PC-9 (cell line): ENCODE data around the gene GIGYF1. TPM values are rescaled to one million over a fixed set of nuclear protein-coding genes. Genes with fewer than 3 reads are reported as not detected.

Experiments
- BruUV-seq: library from RNA; stranded (reverse); fragments of 400-500 nt; replicated peaks from 2 replicates; lab custom pipeline; 2021; lab: Mats Ljungman, UMichigan
- CTCF ChIA-PET: fragments of 300-600 bp; sonication (Branson Sonifier 250); formaldehyde crosslinking; loops from one replicate; lab custom pipeline; 2022; ENCODE audit warnings: antibody characterized with exemption; lab: Charles Lee
- POLR2A ChIA-PET: fragments of 300-600 bp; sonication (Branson Sonifier 250); formaldehyde crosslinking; loops from one replicate; lab custom pipeline; 2022; ENCODE audit warnings: antibody characterized with exemption; ENCODE audit not compliant: unreplicated experiment; lab: Charles Lee
- DNase-seq, 2 experiments: peaks; one replicate each; pipeline versions ENCODE4 v3.0.0 to v3.0.0-alpha.2; 2015 to 2022; ENCODE audit warnings: mixed read lengths in 1 of 2
- H2AFZ ChIP-seq: fragments of 200-600 bp; sonication (generic); 2 replicates; pipeline ENCODE4 v1.8.1; 2017; ENCODE audit warnings: antibody characterized with exemption
- H3F3A ChIP-seq: fragments of 200-600 bp; sonication (generic); 2 replicates; pipeline ENCODE4 v1.8.1; 2017; ENCODE audit warnings: antibody characterized with exemption, mild to moderate bottlenecking, low read depth; ENCODE audit not compliant: insufficient read depth
- H3K27ac ChIP-seq: fragments of 200-600 bp; sonication (generic); 2 replicates; pipeline ENCODE4 v1.6.1; 2016; ENCODE audit warnings: mixed run types
- H3K27me3 ChIP-seq: fragments of 200-600 bp; sonication (generic); 2 replicates; pipeline ENCODE4 v1.6.1; 2016; ENCODE audit warnings: low read depth, mixed run types; ENCODE audit not compliant: insufficient read depth
- H3K36me3 ChIP-seq: fragments of 200-600 bp; sonication (generic); 2 replicates; pipeline ENCODE4 v1.6.1; 2016; ENCODE audit warnings: low read depth, mixed run types
- H3K4me1 ChIP-seq: fragments of 200-600 bp; sonication (generic); replicated peaks from 2 replicates; pipeline ENCODE4 v1.6.1; 2016; ENCODE audit warnings: mixed run types; ENCODE audit not compliant: insufficient read depth
- H3K4me2 ChIP-seq: fragments of 200-600 bp; sonication (generic); 2 replicates; pipeline ENCODE4 v1.6.1; 2017; ENCODE audit warnings: mixed run types
- H3K4me3 ChIP-seq: fragments of 200-600 bp; sonication (generic); 2 replicates; pipeline ENCODE4 v1.6.1; 2016; ENCODE audit warnings: mixed run types
- H3K79me2 ChIP-seq: fragments of 200-600 bp; sonication (generic); 2 replicates; pipeline ENCODE4 v1.6.1; 2017; ENCODE audit warnings: low read depth, mixed run types
- H3K9me2 ChIP-seq: fragments of 200-600 bp; sonication (generic); 2 replicates; pipeline ENCODE4 v1.8.1; 2017; ENCODE audit warnings: mild to moderate bottlenecking; ENCODE audit not compliant: insufficient read depth
- H3K9me3 ChIP-seq: fragments of 200-600 bp; sonication (generic); 2 replicates; pipeline ENCODE4 v1.8.1; 2016; ENCODE audit warnings: low read depth; ENCODE audit not compliant: insufficient read depth
- H4K20me1 ChIP-seq: fragments of 200-600 bp; sonication (generic); 2 replicates; pipeline ENCODE4 v1.8.1; 2017; ENCODE audit not compliant: insufficient read depth
- EZH2 ChIP-seq: fragments of 200-600 bp; sonication (generic); IDR thresholded peaks from 2 replicates; pipeline ENCODE4 v1.8.0; 2017; ENCODE audit warnings: antibody characterized with exemption, low read depth
- intact Hi-C: fragments of 100-400 bp; cut with micrococcal nuclease; formaldehyde crosslinking; loops from one replicate; pipeline ENCODE4 v1.10.0; 2022; ENCODE audit not compliant: unreplicated experiment
- total RNA-seq: library from RNA; stranded (reverse); gene quantifications from 2 replicates; pipeline ENCODE4 v1.2.3, GENCODE V29; 2021
- TF ChIP-seq, protein P1 (sequence below): fragments of 200-600 bp; sonication (generic); conservative IDR thresholded peaks from 2 replicates; pipeline ENCODE4 v1.6.1; 2017; ENCODE audit warnings: mixed run types, antibody characterized with exemption, mild to moderate bottlenecking, moderate library complexity

GIGYF1 gene
- total RNA-seq, 1 experiment from 2014 or later = 55.1 TPM

DNA sequence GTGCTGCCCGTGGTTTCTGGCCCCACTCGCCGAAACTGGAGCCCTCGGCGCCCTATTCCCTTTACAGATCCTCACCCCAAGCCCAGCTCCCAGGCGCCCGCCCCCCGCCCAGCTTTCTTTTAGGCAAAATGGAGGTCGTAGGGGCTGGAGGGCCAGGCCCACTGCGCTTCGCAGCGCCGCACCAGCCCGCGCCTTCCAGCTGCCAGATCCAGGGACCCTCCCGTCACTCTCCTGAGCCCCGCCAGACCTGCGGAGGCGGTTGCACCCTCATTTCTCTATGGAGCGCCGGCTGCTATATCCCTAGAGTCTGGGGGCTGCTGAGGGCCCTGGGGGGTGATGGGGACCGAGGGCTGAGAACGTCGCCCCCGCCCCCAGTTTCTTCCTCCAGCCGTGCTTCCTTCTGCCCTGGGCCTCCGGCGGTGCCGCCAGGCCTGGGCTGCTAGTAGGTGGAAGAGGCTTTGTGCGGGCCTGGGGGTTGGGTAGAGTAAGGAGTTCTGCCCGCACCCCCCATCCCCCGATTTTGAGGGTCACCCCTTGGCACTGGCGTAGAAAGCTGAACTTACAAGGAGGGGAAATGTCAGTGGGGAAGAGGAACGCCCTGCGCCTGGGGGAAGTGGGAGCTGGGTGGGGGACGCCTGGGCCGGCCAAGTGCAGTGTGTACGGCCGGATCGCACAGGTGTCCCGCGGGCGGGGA lies 19.5 kb downstream of the GIGYF1 start:
- no peak for TF ChIP-seq EZH2
- TF ChIP-seq, protein P1, sequence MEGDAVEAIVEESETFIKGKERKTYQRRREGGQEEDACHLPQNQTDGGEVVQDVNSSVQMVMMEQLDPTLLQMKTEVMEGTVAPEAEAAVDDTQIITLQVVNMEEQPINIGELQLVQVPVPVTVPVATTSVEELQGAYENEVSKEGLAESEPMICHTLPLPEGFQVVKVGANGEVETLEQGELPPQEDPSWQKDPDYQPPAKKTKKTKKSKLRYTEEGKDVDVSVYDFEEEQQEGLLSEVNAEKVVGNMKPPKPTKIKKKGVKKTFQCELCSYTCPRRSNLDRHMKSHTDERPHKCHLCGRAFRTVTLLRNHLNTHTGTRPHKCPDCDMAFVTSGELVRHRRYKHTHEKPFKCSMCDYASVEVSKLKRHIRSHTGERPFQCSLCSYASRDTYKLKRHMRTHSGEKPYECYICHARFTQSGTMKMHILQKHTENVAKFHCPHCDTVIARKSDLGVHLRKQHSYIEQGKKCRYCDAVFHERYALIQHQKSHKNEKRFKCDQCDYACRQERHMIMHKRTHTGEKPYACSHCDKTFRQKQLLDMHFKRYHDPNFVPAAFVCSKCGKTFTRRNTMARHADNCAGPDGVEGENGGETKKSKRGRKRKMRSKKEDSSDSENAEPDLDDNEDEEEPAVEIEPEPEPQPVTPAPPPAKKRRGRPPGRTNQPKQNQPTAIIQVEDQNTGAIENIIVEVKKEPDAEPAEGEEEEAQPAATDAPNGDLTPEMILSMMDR = no peak
- H3K9me2 ChIP-seq = no peaks in the 10 kb centered on the region
- H3K4me3 ChIP-seq = peak overlapping the region; percentile 99
- peak overlapping the region; percentile 73 for H2AFZ ChIP-seq
- peaks cover 13% of the 10 kb centered on the region; the same call in 1 of the 2 replicates for H3F3A ChIP-seq
- H4K20me1 ChIP-seq = peaks cover 29% of the 10 kb centered on the region
- BruUV-seq = TSS peak; percentile 34
- H3K4me2 ChIP-seq = peak overlapping the region; percentile 81
- CTCF ChIA-PET = interaction anchor here (0.5 to 0.6 kb wide), 2 partner anchors 86 to 447 kb away, joined by 3 to 8 read pairs; no protein-coding TSS in a partner anchor
- H3K27me3 ChIP-seq = no peaks in the 10 kb centered on the region
- peaks cover 13% of the 10 kb centered on the region; the same call in 1 of the 2 replicates for H3K36me3 ChIP-seq
- DNase-seq = no peak
- H3K27ac ChIP-seq = no peak overlapping the region
- no peaks in the 10 kb centered on the region; the same call in 1 of the 2 replicates for H3K4me1 ChIP-seq
- POLR2A ChIA-PET = no interaction called here
- intact Hi-C loops = loop anchor here (5.0 kb wide), 1 partner anchor 47 kb away; no protein-coding TSS in a partner anchor
- peaks cover 24% of the 10 kb centered on the region for H3K79me2 ChIP-seq
- H3K9me3 ChIP-seq = no peaks in the 10 kb centered on the region

DNA sequence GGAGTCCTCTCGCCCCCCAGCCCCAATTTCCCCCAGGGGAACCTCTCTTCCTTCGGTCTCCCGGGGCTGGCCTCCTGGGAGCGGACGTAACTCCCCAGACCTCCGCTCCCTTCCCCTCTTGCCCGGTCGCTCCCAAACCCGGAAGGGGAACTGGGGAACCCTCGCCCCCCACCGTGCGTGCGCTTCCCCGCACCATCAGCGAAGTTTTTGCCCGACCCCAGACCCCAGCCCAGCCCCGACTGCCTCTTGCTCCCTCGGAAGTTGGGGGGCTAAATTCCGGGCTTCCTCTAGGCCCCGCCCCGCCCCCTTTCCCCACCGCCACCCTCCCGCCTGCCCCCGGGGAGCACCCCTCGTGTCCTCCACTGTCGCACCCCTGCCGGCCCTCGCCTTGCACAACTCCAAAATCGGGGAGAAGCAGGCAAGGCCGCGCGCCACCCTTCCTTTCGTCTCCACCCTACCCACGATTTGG lies 20.1 kb downstream of the GIGYF1 start:
- H2AFZ ChIP-seq = peak overlapping the region; percentile 94
- peak overlapping the region; percentile 75; the same call in 1 of the 2 replicates for H3K27ac ChIP-seq

More for the DNA sequence above, 20.1 kb downstream of the GIGYF1 start:
- CTCF ChIA-PET = no interaction called here
- Histone ChIP-seq H3K9me3 (no peaks in the 10 kb centered on the region), H3K36me3 (peaks cover 13% of the 10 kb centered on the region; the same call in 1 of the 2 replicates), H3K9me2 (no peaks in the 10 kb centered on the region), H3K4me3 (peak overlapping the region; percentile 99), H3K4me2 (peak overlapping the region; percentile 81), H3K4me1 (no peaks in the 10 kb centered on the region; the same call in 1 of the 2 replicates), H3K27me3 (no peaks in the 10 kb centered on the region), H3K79me2 (peaks cover 24% of the 10 kb centered on the region), H4K20me1 (peaks cover 23% of the 10 kb centered on the region), H3F3A (peaks cover 8% of the 10 kb centered on the region; the same call in 1 of the 2 replicates)
- DNase-seq = no peak
- POLR2A ChIA-PET = no interaction called here
- no TSS peak for BruUV-seq
- intact Hi-C loops = loop anchor here (1.0 to 5.0 kb wide), 5 partner anchors 47 to 216 kb away; partner anchors contain the start of genes FBXO24, LRCH4 and MOSPD3
- no peak for TF ChIP-seq EZH2
- TF ChIP-seq, protein P1 = no peak
